Measurements from ENCODE around the gene DRC3. TPM values are rescaled to one million over a fixed set of nuclear protein-coding genes. Genes with fewer than 3 reads are reported as not detected.
"Not testable (repeated sequence)": the region's sequence is repeated elsewhere in the genome, so short reads cannot be mapped to it uniquely, and the experiment has no call there.

The DRC3 gene
- total RNA-seq, 4 donors from 2014 or later = 1.1 to 3.5 (median 1.7) TPM

DNA sequence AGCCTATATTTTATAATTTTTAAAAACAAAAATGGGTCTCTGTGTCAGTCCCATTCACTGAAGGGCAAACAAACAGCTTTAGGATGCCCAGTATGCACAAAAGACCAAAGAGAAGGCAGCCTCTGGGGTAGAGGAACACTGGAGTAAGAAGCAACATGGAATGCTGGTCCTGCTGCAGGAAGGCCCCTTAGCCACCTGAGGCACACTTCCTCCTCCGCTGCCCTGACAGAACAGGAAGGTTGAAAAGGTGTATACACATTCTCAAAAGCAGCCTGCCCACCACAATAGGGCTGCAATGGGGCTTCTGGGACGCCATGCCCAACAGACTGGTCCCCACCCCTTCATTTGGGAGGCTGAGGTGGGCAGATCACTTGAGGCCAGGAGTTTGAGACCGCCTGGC, 20.0 kb upstream of the DRC3 start:
- no peak for ATAC-seq
- Histone ChIP-seq H3K27ac (no peak overlapping the region), H3K4me1 (peaks cover 0 to 37% (median 2%) of the 10 kb centered on the region in 3 donors), H3K9me3 (no peaks in the 10 kb centered on the region), H3K4me3 (no peak overlapping the region), H3K27me3 (no peaks in the 10 kb centered on the region), H3K36me3 (peaks cover 0 to 13% of the 10 kb centered on the region in 2 donors)
- TF ChIP-seq POLR2A (IDR thresholded peaks at IDR 0.05) = no peak
- TF ChIP-seq, protein P1, sequence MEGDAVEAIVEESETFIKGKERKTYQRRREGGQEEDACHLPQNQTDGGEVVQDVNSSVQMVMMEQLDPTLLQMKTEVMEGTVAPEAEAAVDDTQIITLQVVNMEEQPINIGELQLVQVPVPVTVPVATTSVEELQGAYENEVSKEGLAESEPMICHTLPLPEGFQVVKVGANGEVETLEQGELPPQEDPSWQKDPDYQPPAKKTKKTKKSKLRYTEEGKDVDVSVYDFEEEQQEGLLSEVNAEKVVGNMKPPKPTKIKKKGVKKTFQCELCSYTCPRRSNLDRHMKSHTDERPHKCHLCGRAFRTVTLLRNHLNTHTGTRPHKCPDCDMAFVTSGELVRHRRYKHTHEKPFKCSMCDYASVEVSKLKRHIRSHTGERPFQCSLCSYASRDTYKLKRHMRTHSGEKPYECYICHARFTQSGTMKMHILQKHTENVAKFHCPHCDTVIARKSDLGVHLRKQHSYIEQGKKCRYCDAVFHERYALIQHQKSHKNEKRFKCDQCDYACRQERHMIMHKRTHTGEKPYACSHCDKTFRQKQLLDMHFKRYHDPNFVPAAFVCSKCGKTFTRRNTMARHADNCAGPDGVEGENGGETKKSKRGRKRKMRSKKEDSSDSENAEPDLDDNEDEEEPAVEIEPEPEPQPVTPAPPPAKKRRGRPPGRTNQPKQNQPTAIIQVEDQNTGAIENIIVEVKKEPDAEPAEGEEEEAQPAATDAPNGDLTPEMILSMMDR (IDR thresholded peaks at IDR 0.05) = no peak
- TF ChIP-seq POLR2AphosphoS5 (IDR thresholded peaks at IDR 0.05) = no peak
- TF ChIP-seq EP300 (IDR thresholded peaks at IDR 0.05) = no peak
- WGBS, 2 donors (ENCODE audit: low coverage in 1 of 2) = 50 to 100% methylated on average over 1 of the region's 3 CpGs

DNA sequence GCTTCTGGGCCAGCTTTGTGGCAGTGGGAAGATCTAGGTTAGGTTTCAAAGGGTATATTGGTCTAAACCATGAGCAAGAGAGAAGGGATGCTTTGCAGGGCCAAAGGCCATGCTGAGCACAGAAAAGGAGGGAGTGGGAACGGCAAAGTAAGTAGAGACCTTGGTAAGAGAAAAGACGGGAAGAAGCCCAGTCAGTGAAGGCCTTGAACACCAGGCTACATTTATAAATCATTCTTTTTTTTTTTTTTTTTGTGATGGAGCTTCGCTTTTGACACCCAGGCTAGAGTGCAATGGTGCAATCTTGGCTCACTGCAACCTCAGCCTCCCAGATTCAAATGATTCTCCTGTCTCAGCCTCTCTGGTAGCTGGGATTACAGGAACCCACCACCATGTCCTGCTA, 18.6 kb upstream of the DRC3 start:
- H3K27ac ChIP-seq = no peak overlapping the region
- peaks cover 0 to 13% of the 10 kb centered on the region in 2 donors for H3K36me3 ChIP-seq
- no peaks in the 10 kb centered on the region for H3K27me3 ChIP-seq
- H3K4me3 ChIP-seq = no peak overlapping the region
- no peaks in the 10 kb centered on the region for H3K9me3 ChIP-seq
- H3K4me1 ChIP-seq = peaks cover 6 to 44% (median 14%) of the 10 kb centered on the region in 3 donors
- no peak for TF ChIP-seq POLR2AphosphoS5 (IDR thresholded peaks at IDR 0.05)
- TF ChIP-seq, protein P1 (IDR thresholded peaks at IDR 0.05) = no peak
- no peak for TF ChIP-seq POLR2A (IDR thresholded peaks at IDR 0.05)
- TF ChIP-seq EP300 (IDR thresholded peaks at IDR 0.05) = no peak
- no peak for ATAC-seq
- WGBS, 2 donors (ENCODE audit: low coverage in 1 of 2) = 94 to 95% methylated on average over 3 of the region's 3 CpGs

DNA sequence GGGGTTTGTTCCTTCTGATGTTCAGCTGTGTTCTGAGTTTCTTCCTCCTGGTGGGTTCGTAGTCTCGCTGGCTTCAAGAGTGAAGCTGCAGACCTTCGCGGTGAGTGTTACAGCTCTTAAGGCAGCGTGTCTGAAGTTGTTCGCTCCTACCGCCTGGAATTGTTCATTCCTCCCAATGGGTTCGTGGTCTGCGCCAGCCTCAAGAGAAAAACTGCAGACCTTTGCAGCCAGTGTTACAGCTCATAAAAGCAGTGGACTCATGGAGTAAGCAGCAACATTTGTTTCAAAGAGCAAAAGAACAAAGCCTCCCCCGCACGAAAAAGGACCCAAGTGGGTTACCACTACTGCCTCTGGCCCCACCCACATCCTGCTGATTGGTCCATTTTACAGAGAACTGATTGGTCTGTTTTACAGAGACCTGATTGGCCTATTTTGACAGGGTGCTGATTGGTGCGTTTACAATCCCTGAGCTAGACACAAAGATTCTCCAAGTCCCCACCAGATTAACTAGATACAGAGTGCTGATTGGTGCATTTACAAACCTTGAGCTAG, 16.8 kb upstream of the DRC3 start:
- not testable (repeated sequence) for H3K4me3 ChIP-seq, ATAC-seq, H3K27me3 ChIP-seq, H3K9me3 ChIP-seq
- Histone ChIP-seq H3K36me3 (peaks cover 0 to 13% of the 10 kb centered on the region in 2 donors), H3K27ac (peak overlapping the region in 1 of 4 donors; percentile 20), H3K4me1 (peaks cover 9 to 62% (median 21%) of the 10 kb centered on the region in 3 donors)
- 97% methylated on average over 6 of the region's 12 CpGs; no CpG with 5 or more reads in 1 of the 2 donors for WGBS, 2 donors (ENCODE audit: low coverage in 1 of 2)

DNA sequence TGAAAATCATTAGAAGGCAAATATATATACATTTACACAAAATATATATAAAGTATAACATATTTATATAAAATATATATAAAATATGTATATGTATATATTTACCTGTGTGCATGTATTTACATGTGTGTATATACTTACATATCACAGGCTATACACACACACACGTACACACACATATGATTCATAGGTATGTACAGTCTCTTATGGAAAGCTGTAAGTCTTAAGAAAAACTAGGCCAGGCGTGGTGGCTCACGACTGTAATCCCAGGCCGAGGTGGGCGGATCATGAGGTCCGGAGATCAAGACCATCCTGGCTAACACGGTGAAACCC, 15.1 kb upstream of the DRC3 start:
- Histone ChIP-seq H3K27me3 (no peaks in the 10 kb centered on the region), H3K4me3 (no peak overlapping the region), H3K9me3 (no peaks in the 10 kb centered on the region), H3K36me3 (peaks cover 0 to 13% of the 10 kb centered on the region in 2 donors), H3K27ac (peak overlapping the region in 3 of 4 donors; percentile 64 to 75 (median 75)), H3K4me1 (peaks cover 9 to 54% (median 21%) of the 10 kb centered on the region in 3 donors)
- no peak for TF ChIP-seq EP300 (IDR thresholded peaks at IDR 0.05)
- no peak for TF ChIP-seq POLR2A (IDR thresholded peaks at IDR 0.05)
- TF ChIP-seq POLR2AphosphoS5 (IDR thresholded peaks at IDR 0.05) = no peak
- TF ChIP-seq, protein P1 (IDR thresholded peaks at IDR 0.05) = no peak
- 75 to 90% methylated on average over 5 to 7 of the region's 7 CpGs for WGBS, 2 donors (ENCODE audit: low coverage in 1 of 2)
- ATAC-seq = no peak

DNA sequence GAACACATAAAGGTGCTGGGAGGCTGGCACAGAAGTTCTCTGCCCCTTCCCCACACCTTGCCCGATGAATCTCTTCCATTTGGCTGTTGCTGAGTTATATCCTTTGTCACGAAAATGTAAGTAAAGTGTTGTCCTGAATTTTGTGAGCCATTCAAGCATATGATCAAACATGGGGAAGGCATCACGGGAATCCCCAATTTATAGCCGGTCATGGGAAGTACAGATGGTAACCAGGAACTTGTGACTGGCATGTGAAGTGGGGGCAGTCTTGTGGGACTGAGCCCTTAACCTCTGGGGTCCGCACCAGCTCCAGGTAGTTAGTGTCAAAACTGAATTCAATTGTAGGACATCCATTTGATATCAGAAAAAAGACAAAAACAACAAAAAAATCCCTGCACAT, 13.7 kb upstream of the DRC3 start:
- WGBS, 2 donors (ENCODE audit: low coverage in 1 of 2) = 70 to 73% methylated on average over 2 to 5 of the region's 5 CpGs
- Histone ChIP-seq H3K9me3 (no peaks in the 10 kb centered on the region), H3K27ac (peak overlapping the region in 3 of 4 donors; percentile 75 to 76 (median 75)), H3K4me1 (peaks cover 9 to 61% (median 21%) of the 10 kb centered on the region in 3 donors), H3K27me3 (no peaks in the 10 kb centered on the region), H3K36me3 (peaks cover 0 to 13% of the 10 kb centered on the region in 2 donors), H3K4me3 (no peak overlapping the region)
- TF ChIP-seq EP300 (IDR thresholded peaks at IDR 0.05) = no peak
- TF ChIP-seq, protein P1 (IDR thresholded peaks at IDR 0.05) = no peak
- TF ChIP-seq POLR2A (IDR thresholded peaks at IDR 0.05) = no peak
- no peak for TF ChIP-seq POLR2AphosphoS5 (IDR thresholded peaks at IDR 0.05)
- ATAC-seq = no peak

Measured in gastroesophageal sphincter (tissue), 4 donors.